GM23338 (cell line): ENCODE data around the gene PLA2G4F. TPM values are rescaled to one million over a fixed set of nuclear protein-coding genes. Genes with fewer than 3 reads are reported as not detected.

Experiments
- ATAC-seq: fragments of 200-7000 bp; cut with Tn5 transposase; 3 replicates; pipeline ENCODE4 v1.9.1; 2020
- DNase-seq: peaks from one replicate; pipeline ENCODE4 v3.0.0-alpha.2; 2015; ENCODE audit warnings: low spot score
- H2AFZ ChIP-seq: fragments of 200-600 bp; sonication (generic); 2 replicates; pipeline ENCODE4 v1.8.0; 2016; ENCODE audit warnings: antibody characterized with exemption, mild to moderate bottlenecking, moderate library complexity
- H3F3A ChIP-seq: fragments of 200-600 bp; sonication (generic); replicated peaks from 2 replicates; pipeline ENCODE4 v1.8.0; 2017; ENCODE audit warnings: antibody characterized with exemption, mixed run types, low read depth
- H3K27ac ChIP-seq: fragments of 200-600 bp; sonication (generic); 2 replicates; pipeline ENCODE4 v1.6.1; 2016; ENCODE audit warnings: low read depth
- H3K27me3 ChIP-seq: fragments of 200-600 bp; sonication (generic); 2 replicates; pipeline ENCODE4 v1.8.0; 2016; ENCODE audit warnings: mild to moderate bottlenecking, mixed run types, moderate library complexity; ENCODE audit not compliant: insufficient read depth
- H3K36me3 ChIP-seq: fragments of 200-600 bp; sonication (generic); 2 replicates; pipeline ENCODE4 v1.8.0; 2016; ENCODE audit warnings: mild to moderate bottlenecking; ENCODE audit not compliant: insufficient read depth
- H3K4me1 ChIP-seq: fragments of 200-600 bp; sonication (generic); 2 replicates; pipeline ENCODE4 v1.8.0; 2016; ENCODE audit warnings: mild to moderate bottlenecking, moderate library complexity; ENCODE audit not compliant: insufficient read depth
- H3K4me2 ChIP-seq: fragments of 200-600 bp; sonication (generic); 2 replicates; pipeline ENCODE4 v1.7.1; 2017; ENCODE audit warnings: mixed run types
- H3K4me3 ChIP-seq: fragments of 200-600 bp; sonication (generic); 2 replicates; pipeline ENCODE4 v1.6.1; 2016; ENCODE audit warnings: mixed run types
- H3K79me2 ChIP-seq: fragments of 200-600 bp; sonication (generic); replicated peaks from 2 replicates; pipeline ENCODE4 v1.8.0; 2017; ENCODE audit warnings: mild to moderate bottlenecking; ENCODE audit not compliant: insufficient read depth
- H3K9me2 ChIP-seq: fragments of 200-600 bp; sonication (generic); 2 replicates; pipeline ENCODE4 v1.8.0; 2017; ENCODE audit not compliant: insufficient read depth
- H4K20me1 ChIP-seq: fragments of 200-600 bp; sonication (generic); replicated peaks from 2 replicates; pipeline ENCODE4 v1.8.0; 2017; ENCODE audit warnings: mild to moderate bottlenecking; ENCODE audit not compliant: insufficient read depth
- H3K27ac Mint-ChIP-seq: 2 replicates; pipeline ENCODE4 v1.8.0; 2020; ENCODE audit warnings: inconsistent platforms, mild to moderate bottlenecking, moderate library complexity, mixed read lengths
- H3K27me3 Mint-ChIP-seq: 3 replicates; pipeline ENCODE4 v1.8.0; 2022; ENCODE audit warnings: low read depth, mild to moderate bottlenecking, moderate library complexity, mixed read lengths, inconsistent platforms; ENCODE audit not compliant: insufficient read depth, poor library complexity
- H3K36me3 Mint-ChIP-seq: 3 replicates; pipeline ENCODE4 v1.8.0; 2021; ENCODE audit warnings: low read depth, mild to moderate bottlenecking, inconsistent platforms, moderate library complexity, mixed read lengths
- H3K4me1 Mint-ChIP-seq: 3 replicates; pipeline ENCODE4 v1.8.0; 2020; ENCODE audit warnings: mild to moderate bottlenecking, inconsistent platforms, mixed read lengths
- H3K4me3 Mint-ChIP-seq: 3 replicates; pipeline ENCODE4 v1.8.0; 2021; ENCODE audit warnings: moderate library complexity, mild to moderate bottlenecking, inconsistent platforms, mixed read lengths
- H3K9me3 Mint-ChIP-seq: 3 replicates; pipeline ENCODE4 v1.8.0; 2020; ENCODE audit warnings: moderate library complexity, mild to moderate bottlenecking, inconsistent platforms, mixed read lengths
- CREB1 ChIP-seq: fragments of 250-450 bp; sonication (Bioruptor Pico); IDR thresholded peaks from 2 replicates; pipeline ENCODE4 v1.5.0; 2020; ENCODE audit warnings: low read depth, mild to moderate bottlenecking, moderate library complexity
- EZH2 ChIP-seq: fragments of 200-600 bp; sonication (generic); IDR thresholded peaks from one replicate; pipeline ENCODE4 v1.8.0; 2017; ENCODE audit warnings: antibody characterized with exemption, mild to moderate bottlenecking, low read depth; ENCODE audit not compliant: unreplicated experiment
- EZH2phosphoT487 ChIP-seq: fragments of 200-600 bp; sonication (generic); IDR thresholded peaks from one replicate; pipeline ENCODE4 v1.8.1; 2018; ENCODE audit warnings: antibody characterized with exemption; ENCODE audit not compliant: unreplicated experiment
- JUNB ChIP-seq: IDR thresholded peaks from one replicate; pipeline ENCODE4 v1.6.1; 2016; ENCODE audit warnings: antibody characterized with exemption; ENCODE audit not compliant: unreplicated experiment
- NANOG ChIP-seq: IDR thresholded peaks from 2 replicates; pipeline ENCODE4 v1.6.1; 2016; ENCODE audit warnings: antibody characterized with exemption, borderline replicate concordance
- POLR2AphosphoS5 ChIP-seq: IDR thresholded peaks from 2 replicates; pipeline ENCODE4 v1.6.1; 2016; ENCODE audit warnings: antibody characterized with exemption, low read depth
- REST ChIP-seq: IDR thresholded peaks from one replicate; pipeline ENCODE4 v1.6.1; 2018; ENCODE audit warnings: antibody characterized with exemption; ENCODE audit not compliant: unreplicated experiment
- STAT1 ChIP-seq: IDR thresholded peaks from one replicate; pipeline ENCODE4 v1.6.1; 2016; ENCODE audit warnings: antibody characterized with exemption; ENCODE audit not compliant: unreplicated experiment
- ZNF114 ChIP-seq: fragments of 250-450 bp; sonication (Bioruptor Pico); IDR thresholded peaks from 2 replicates; pipeline ENCODE4 v1.5.0; 2020; ENCODE audit warnings: mild to moderate bottlenecking, moderate library complexity
- ZNF331 ChIP-seq: fragments of 250-450 bp; sonication (Bioruptor Pico); IDR thresholded peaks from 2 replicates; pipeline ENCODE4 v1.5.0; 2020; ENCODE audit warnings: low read depth, mild to moderate bottlenecking, moderate library complexity
- polyA plus RNA-seq: library from polyadenylated mRNA; unstranded; fragments of >200 nt; fragmentation: Nextera tagmentation; extraction: Ambion mirVana; gene quantifications from 2 replicates; pipeline ENCODE4 v1.2.1, GENCODE V29; 2016
- total RNA-seq: library from RNA; depleted of rRNA; stranded (reverse); fragments of >200 nt; shearing (Covaris generic); gene quantifications from 2 replicates; pipeline ENCODE4 v1.2.3, GENCODE V29; 2014
- TF ChIP-seq, protein P1 (sequence below): IDR thresholded peaks from 2 replicates; pipeline ENCODE4 v1.6.1; 2016; ENCODE audit warnings: antibody characterized with exemption
- TF ChIP-seq, protein P2 (sequence below), 2 experiments: fragments of 200-600 bp in 1 of 2; sonication (generic) in 1 of 2; conservative IDR thresholded peaks; 2 replicates each; pipeline versions ENCODE4 v1.5.1 to v1.6.1; 2016 to 2017; ENCODE audit warnings: antibody characterized with exemption in 2 of 2, low read depth in 2 of 2, mild to moderate bottlenecking in 2 of 2, moderate library complexity in 1 of 2

PLA2G4F gene
- total and polyA plus RNA-seq, 2 experiments from 2014 or later = not detected

DNA sequence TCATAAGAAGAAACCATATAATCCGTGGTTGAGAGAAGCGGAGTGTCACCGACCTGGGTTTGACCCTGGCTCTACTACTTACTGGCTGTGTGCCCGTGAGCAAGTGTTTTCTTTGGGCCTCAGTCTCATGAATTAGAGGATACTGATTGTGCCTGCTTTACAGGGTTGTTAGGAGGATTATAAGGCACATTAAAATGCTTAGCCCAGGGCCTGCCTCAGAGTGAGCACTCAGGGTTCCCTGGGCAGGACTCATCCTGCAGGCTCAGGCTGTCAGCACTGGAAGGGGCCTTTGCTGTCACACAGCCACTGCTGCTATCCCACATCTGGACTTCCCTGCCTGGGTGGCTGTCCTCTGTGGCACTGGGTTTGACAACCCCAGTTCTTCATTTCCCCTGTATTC, 4.7 kb downstream of the PLA2G4F start:
- TF ChIP-seq EZH2phosphoT487 (no peak), NANOG (no peak), ZNF331 (no peak), CREB1 (CRISPR knock-in tag) (no peak)
- TF ChIP-seq, protein P1, sequence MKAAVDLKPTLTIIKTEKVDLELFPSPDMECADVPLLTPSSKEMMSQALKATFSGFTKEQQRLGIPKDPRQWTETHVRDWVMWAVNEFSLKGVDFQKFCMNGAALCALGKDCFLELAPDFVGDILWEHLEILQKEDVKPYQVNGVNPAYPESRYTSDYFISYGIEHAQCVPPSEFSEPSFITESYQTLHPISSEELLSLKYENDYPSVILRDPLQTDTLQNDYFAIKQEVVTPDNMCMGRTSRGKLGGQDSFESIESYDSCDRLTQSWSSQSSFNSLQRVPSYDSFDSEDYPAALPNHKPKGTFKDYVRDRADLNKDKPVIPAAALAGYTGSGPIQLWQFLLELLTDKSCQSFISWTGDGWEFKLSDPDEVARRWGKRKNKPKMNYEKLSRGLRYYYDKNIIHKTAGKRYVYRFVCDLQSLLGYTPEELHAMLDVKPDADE = no peak
- TF ChIP-seq, protein P2, sequence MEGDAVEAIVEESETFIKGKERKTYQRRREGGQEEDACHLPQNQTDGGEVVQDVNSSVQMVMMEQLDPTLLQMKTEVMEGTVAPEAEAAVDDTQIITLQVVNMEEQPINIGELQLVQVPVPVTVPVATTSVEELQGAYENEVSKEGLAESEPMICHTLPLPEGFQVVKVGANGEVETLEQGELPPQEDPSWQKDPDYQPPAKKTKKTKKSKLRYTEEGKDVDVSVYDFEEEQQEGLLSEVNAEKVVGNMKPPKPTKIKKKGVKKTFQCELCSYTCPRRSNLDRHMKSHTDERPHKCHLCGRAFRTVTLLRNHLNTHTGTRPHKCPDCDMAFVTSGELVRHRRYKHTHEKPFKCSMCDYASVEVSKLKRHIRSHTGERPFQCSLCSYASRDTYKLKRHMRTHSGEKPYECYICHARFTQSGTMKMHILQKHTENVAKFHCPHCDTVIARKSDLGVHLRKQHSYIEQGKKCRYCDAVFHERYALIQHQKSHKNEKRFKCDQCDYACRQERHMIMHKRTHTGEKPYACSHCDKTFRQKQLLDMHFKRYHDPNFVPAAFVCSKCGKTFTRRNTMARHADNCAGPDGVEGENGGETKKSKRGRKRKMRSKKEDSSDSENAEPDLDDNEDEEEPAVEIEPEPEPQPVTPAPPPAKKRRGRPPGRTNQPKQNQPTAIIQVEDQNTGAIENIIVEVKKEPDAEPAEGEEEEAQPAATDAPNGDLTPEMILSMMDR (conservative IDR thresholded peaks at IDR 0.05; ENCODE audit: low read depth in 2 of 2) = no peak

DNA sequence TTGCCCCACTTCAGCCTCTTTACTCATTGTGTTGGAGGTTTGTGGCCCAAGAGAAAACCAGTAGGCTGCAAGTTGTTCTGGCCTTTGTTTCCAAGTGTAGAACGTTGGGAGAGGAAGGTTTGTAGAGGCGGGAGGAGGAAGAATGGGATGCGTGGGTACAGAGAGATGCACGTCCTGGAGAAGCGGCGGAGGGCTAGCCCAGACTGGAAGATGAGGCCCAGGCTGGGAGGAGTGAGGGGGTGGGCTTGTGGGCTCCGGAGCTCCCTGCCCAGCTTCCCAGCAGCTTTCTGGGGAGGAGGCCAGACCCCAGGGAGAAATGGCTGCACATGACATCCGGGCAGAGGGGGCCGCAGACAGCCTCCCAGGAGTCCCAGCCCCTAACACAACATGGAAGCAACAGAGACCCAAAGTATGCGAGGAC, 5.3 kb downstream of the PLA2G4F start:
- H3K4me2 ChIP-seq = no peak overlapping the region
- no peaks in the 10 kb centered on the region for H3K27me3 ChIP-seq
- Mint-ChIP-seq H3K9me3 (no peaks in the 10 kb centered on the region), H3K4me3 (no peak overlapping the region), H3K4me1 (peaks cover 3% of the 10 kb centered on the region; the same call in 1 of the 3 replicates), H3K27ac (no peak overlapping the region), H3K36me3 (no peaks in the 10 kb centered on the region; the same call in 2 of the 3 replicates), H3K27me3 (peaks cover 8% of the 10 kb centered on the region)
- H3K9me2 ChIP-seq = no peaks in the 10 kb centered on the region
- H3K36me3 ChIP-seq = no peaks in the 10 kb centered on the region
- ATAC-seq (no peak), DNase-seq (no peak)
- H2AFZ ChIP-seq = peak overlapping the region; percentile 59; the same call in 1 of the 2 replicates
- H3K27ac ChIP-seq = no peak overlapping the region
- no peak overlapping the region for H3K4me3 ChIP-seq
- H3K79me2 ChIP-seq = no peaks in the 10 kb centered on the region
- no peaks in the 10 kb centered on the region for H4K20me1 ChIP-seq
- no peaks in the 10 kb centered on the region for H3F3A ChIP-seq
- H3K4me1 ChIP-seq = no peaks in the 10 kb centered on the region
- TF ChIP-seq STAT1 (no peak), POLR2AphosphoS5 (no peak), NANOG (no peak), ZNF114 (CRISPR knock-in tag) (no peak), CREB1 (CRISPR knock-in tag) (no peak), REST (no peak), EZH2 (no peak), ZNF331 (no peak), JUNB (no peak), EZH2phosphoT487 (no peak)
- TF ChIP-seq, protein P2 (conservative IDR thresholded peaks at IDR 0.05; ENCODE audit: low read depth in 2 of 2) = no peak
- TF ChIP-seq, protein P1 = no peak

More for the DNA sequence above, 4.7 kb downstream of the PLA2G4F start:
- Histone ChIP-seq H3K4me2 (no peak overlapping the region), H3F3A (no peaks in the 10 kb centered on the region), H3K79me2 (no peaks in the 10 kb centered on the region), H3K9me2 (no peaks in the 10 kb centered on the region), H3K27me3 (no peaks in the 10 kb centered on the region), H3K36me3 (no peaks in the 10 kb centered on the region), H4K20me1 (no peaks in the 10 kb centered on the region), H3K4me1 (no peaks in the 10 kb centered on the region), H2AFZ (no peak overlapping the region), H3K27ac (no peak overlapping the region), H3K4me3 (no peak overlapping the region)
- peaks cover 8% of the 10 kb centered on the region for H3K27me3 Mint-ChIP-seq
- H3K4me1 Mint-ChIP-seq = peaks cover 6% of the 10 kb centered on the region; the same call in 1 of the 3 replicates
- H3K27ac Mint-ChIP-seq = no peak overlapping the region
- H3K9me3 Mint-ChIP-seq = no peaks in the 10 kb centered on the region
- no peak overlapping the region for H3K4me3 Mint-ChIP-seq
- ATAC-seq = no peak
- no peaks in the 10 kb centered on the region; the same call in 2 of the 3 replicates for H3K36me3 Mint-ChIP-seq
- DNase-seq = no peak
